ENCODE measurements around the gene GLIS1. TPM values are rescaled to one million over a fixed set of nuclear protein-coding genes. Genes with fewer than 3 reads are reported as not detected.

GLIS1 gene
- total and polyA plus RNA-seq, 5 donors from 2014 or later: not detected

DNA sequence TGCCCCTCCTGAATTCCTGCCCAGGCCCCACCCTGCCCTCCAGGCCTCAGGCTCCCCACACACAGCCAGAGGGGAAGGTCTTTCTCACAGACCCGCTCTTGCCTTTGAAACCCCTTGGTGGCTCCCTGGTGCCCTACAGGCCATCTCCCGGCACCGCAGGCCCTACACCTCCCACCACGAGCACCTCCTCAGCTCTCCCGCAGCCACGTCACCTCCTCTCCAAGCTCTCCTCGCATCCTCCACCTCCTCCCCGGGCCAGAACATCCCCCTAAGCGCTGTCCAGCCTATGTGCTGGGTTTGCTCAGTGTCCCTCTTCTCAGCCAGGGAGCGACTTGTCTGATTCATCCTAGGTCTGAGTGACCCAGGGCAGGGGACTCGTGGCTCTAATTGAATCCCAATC is 213.4 kb downstream of the GLIS1 start:
- no peak overlapping the region for H3K27ac ChIP-seq (ENCODE audit: insufficient read depth, low read length, poor library complexity, severe bottlenecking)
- Mint-ChIP-seq H3K4me3 (no peak overlapping the region), H3K9me3 (no peaks in the 10 kb centered on the region), H3K27me3 (peaks cover 4% of the 10 kb centered on the region), H3K27ac (no peak overlapping the region), H3K4me1 (no peaks in the 10 kb centered on the region), H3K36me3 (no peaks in the 10 kb centered on the region)
- DNase-seq (no peak), ATAC-seq (ENCODE audit: low read depth in 2 of 2) (no peak)
- no peak overlapping the region for H3K4me3 ChIP-seq (ENCODE audit: low read depth, low read length)
- H3K4me1 ChIP-seq (ENCODE audit: control insufficient read depth, insufficient read depth, low read length, poor library complexity, severe bottlenecking): no peaks in the 10 kb centered on the region
- no peaks in the 10 kb centered on the region for H3K9me3 ChIP-seq (ENCODE audit: control insufficient read depth in 2 of 2, low read length in 2 of 2)
- no peaks in the 10 kb centered on the region for H3K36me3 ChIP-seq (ENCODE audit: control insufficient read depth, insufficient read depth, low read length)
- no peaks in the 10 kb centered on the region for H3K27me3 ChIP-seq (ENCODE audit: control insufficient read depth, insufficient read depth, low read length)

DNA sequence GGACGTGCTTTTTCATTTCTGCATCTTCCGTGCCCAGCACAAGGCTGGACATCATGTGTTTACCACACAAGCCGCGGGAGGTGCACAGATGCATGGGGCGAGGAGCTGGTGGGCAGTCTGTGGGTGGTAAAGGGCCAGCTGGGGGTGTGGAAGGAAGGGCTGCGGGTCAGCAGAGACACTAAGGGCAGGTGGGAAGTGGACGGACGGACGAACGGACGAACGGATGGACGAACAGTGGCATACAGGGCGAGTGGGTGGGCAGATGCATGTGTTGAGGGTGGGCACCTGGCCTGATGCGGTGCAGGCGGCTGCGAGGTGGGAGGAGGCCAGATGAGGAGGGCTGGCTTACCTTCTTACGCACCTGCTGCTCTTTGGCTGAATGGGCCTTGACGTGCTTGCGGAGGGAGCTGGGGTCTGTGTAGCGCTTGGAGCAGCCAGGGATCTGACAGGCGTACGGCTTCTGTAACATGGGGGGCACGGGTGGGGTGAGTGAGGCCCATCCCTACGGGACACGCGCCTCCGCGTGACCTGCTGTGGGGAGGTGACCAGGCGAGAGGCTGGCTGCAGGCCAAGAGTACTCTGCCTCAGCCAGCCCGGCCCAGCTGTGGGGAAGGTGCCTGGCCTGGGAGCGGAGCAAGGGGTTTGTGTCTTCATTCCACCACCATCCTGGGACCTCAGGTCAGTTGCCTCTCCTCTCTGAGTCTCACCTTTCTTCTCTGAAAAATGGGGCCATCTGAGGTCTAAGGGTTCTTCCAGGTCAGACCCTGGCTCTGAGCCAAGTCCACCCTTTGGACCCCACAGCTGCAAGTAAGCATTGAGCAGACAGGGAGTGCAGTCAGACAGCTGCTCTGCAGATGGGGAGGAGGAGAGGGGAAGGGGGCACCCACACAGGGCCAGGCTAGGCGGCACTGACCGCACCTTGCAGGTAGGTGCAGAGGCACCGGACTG is 214.3 kb downstream of the GLIS1 start:
- Histone ChIP-seq H3K36me3 (ENCODE audit: control insufficient read depth, insufficient read depth, low read length) (no peaks in the 10 kb centered on the region), H3K27ac (ENCODE audit: insufficient read depth, low read length, poor library complexity, severe bottlenecking) (no peak overlapping the region), H3K4me1 (ENCODE audit: control insufficient read depth, insufficient read depth, low read length, poor library complexity, severe bottlenecking) (no peaks in the 10 kb centered on the region), H3K9me3 (ENCODE audit: control insufficient read depth in 2 of 2, low read length in 2 of 2) (no peaks in the 10 kb centered on the region), H3K27me3 (ENCODE audit: control insufficient read depth, insufficient read depth, low read length) (no peaks in the 10 kb centered on the region), H3K4me3 (ENCODE audit: low read depth, low read length) (no peak overlapping the region)
- H3K4me1 Mint-ChIP-seq: no peaks in the 10 kb centered on the region
- peaks cover 4% of the 10 kb centered on the region for H3K27me3 Mint-ChIP-seq
- no peak overlapping the region for H3K4me3 Mint-ChIP-seq
- DNase-seq (no peak), ATAC-seq (ENCODE audit: low read depth in 2 of 2) (no peak)
- H3K9me3 Mint-ChIP-seq: no peaks in the 10 kb centered on the region
- H3K36me3 Mint-ChIP-seq: no peaks in the 10 kb centered on the region
- H3K27ac Mint-ChIP-seq: no peak overlapping the region

GRCh38 chr1:53521924-53522552 is 216.9 kb downstream of the GLIS1 start:
- Mint-ChIP-seq H3K4me1 (no peaks in the 10 kb centered on the region), H3K36me3 (no peaks in the 10 kb centered on the region), H3K4me3 (no peak overlapping the region), H3K9me3 (no peaks in the 10 kb centered on the region), H3K27me3 (no peaks in the 10 kb centered on the region), H3K27ac (no peak overlapping the region)
- DNase-seq (no peak), ATAC-seq (ENCODE audit: low read depth in 2 of 2) (no peak)
- Histone ChIP-seq H3K27ac (ENCODE audit: insufficient read depth, low read length, poor library complexity, severe bottlenecking) (no peak overlapping the region), H3K4me1 (ENCODE audit: control insufficient read depth, insufficient read depth, low read length, poor library complexity, severe bottlenecking) (no peaks in the 10 kb centered on the region), H3K4me3 (ENCODE audit: low read depth, low read length) (no peak overlapping the region), H3K9me3 (ENCODE audit: control insufficient read depth in 2 of 2, low read length in 2 of 2) (no peaks in the 10 kb centered on the region), H3K27me3 (ENCODE audit: control insufficient read depth, insufficient read depth, low read length) (no peaks in the 10 kb centered on the region), H3K36me3 (ENCODE audit: control insufficient read depth, insufficient read depth, low read length) (no peaks in the 10 kb centered on the region)

GRCh38 chr1:53520481-53520880 is 218.5 kb downstream of the GLIS1 start:
- H3K9me3 Mint-ChIP-seq: no peaks in the 10 kb centered on the region
- no peak for DNase-seq
- no peak for ATAC-seq (ENCODE audit: low read depth in 2 of 2)
- H3K27me3 Mint-ChIP-seq: no peaks in the 10 kb centered on the region
- Histone ChIP-seq H3K36me3 (ENCODE audit: control insufficient read depth, insufficient read depth, low read length) (no peaks in the 10 kb centered on the region), H3K4me1 (ENCODE audit: control insufficient read depth, insufficient read depth, low read length, poor library complexity, severe bottlenecking) (no peaks in the 10 kb centered on the region), H3K9me3 (ENCODE audit: control insufficient read depth in 2 of 2, low read length in 2 of 2) (no peaks in the 10 kb centered on the region), H3K27ac (ENCODE audit: insufficient read depth, low read length, poor library complexity, severe bottlenecking) (no peak overlapping the region), H3K27me3 (ENCODE audit: control insufficient read depth, insufficient read depth, low read length) (no peaks in the 10 kb centered on the region), H3K4me3 (ENCODE audit: low read depth, low read length) (no peak overlapping the region)
- H3K27ac Mint-ChIP-seq: peak overlapping the region in 1 of 3 donors; percentile 77
- H3K4me1 Mint-ChIP-seq: no peaks in the 10 kb centered on the region
- no peaks in the 10 kb centered on the region for H3K36me3 Mint-ChIP-seq
- no peak overlapping the region for H3K4me3 Mint-ChIP-seq

GRCh38 chr1:53519421-53519820 is 219.5 kb downstream of the GLIS1 start:
- no peak for DNase-seq
- H3K4me1 Mint-ChIP-seq: no peaks in the 10 kb centered on the region

DNA sequence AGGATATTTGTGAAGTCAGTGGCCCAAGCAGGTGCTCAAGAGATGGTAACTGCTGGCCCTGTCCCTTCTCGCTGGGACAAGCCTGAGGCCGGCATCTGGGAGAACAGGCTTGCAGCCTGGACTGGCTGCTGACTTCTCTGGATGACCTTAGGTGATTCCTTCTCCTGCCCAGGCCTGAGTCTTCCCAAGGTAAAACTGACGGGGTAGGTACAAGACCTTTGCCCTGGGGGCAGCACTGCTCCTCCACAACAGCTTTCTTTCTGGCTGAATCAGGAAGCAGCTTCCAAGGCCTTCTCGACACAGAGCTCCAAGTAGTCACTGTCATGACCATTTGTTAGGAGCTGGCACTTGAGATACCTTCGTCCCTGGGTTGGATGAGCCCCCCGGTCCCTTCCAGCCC is 220.2 kb downstream of the GLIS1 start:
- Histone ChIP-seq H3K4me3 (ENCODE audit: low read depth, low read length) (no peak overlapping the region), H3K27ac (ENCODE audit: insufficient read depth, low read length, poor library complexity, severe bottlenecking) (no peak overlapping the region), H3K27me3 (ENCODE audit: control insufficient read depth, insufficient read depth, low read length) (no peaks in the 10 kb centered on the region), H3K4me1 (ENCODE audit: control insufficient read depth, insufficient read depth, low read length, poor library complexity, severe bottlenecking) (no peaks in the 10 kb centered on the region), H3K9me3 (ENCODE audit: control insufficient read depth in 2 of 2, low read length in 2 of 2) (no peaks in the 10 kb centered on the region), H3K36me3 (ENCODE audit: control insufficient read depth, insufficient read depth, low read length) (no peaks in the 10 kb centered on the region)
- Mint-ChIP-seq H3K4me1 (no peaks in the 10 kb centered on the region), H3K27ac (no peak overlapping the region), H3K27me3 (no peaks in the 10 kb centered on the region), H3K9me3 (no peaks in the 10 kb centered on the region), H3K36me3 (no peaks in the 10 kb centered on the region), H3K4me3 (no peak overlapping the region)
- DNase-seq (no peak), ATAC-seq (ENCODE audit: low read depth in 2 of 2) (no peak)

More at GRCh38 chr1:53519421-53519820, 219.5 kb downstream of the GLIS1 start:
- Histone ChIP-seq H3K27ac (ENCODE audit: insufficient read depth, low read length, poor library complexity, severe bottlenecking) (no peak overlapping the region), H3K9me3 (ENCODE audit: control insufficient read depth in 2 of 2, low read length in 2 of 2) (no peaks in the 10 kb centered on the region), H3K36me3 (ENCODE audit: control insufficient read depth, insufficient read depth, low read length) (no peaks in the 10 kb centered on the region), H3K27me3 (ENCODE audit: control insufficient read depth, insufficient read depth, low read length) (no peaks in the 10 kb centered on the region), H3K4me3 (ENCODE audit: low read depth, low read length) (no peak overlapping the region), H3K4me1 (ENCODE audit: control insufficient read depth, insufficient read depth, low read length, poor library complexity, severe bottlenecking) (no peaks in the 10 kb centered on the region)
- Mint-ChIP-seq H3K9me3 (no peaks in the 10 kb centered on the region), H3K27me3 (no peaks in the 10 kb centered on the region), H3K36me3 (no peaks in the 10 kb centered on the region), H3K27ac (no peak overlapping the region), H3K4me3 (no peak overlapping the region)
- ATAC-seq (ENCODE audit: low read depth in 2 of 2): no peak

DNA sequence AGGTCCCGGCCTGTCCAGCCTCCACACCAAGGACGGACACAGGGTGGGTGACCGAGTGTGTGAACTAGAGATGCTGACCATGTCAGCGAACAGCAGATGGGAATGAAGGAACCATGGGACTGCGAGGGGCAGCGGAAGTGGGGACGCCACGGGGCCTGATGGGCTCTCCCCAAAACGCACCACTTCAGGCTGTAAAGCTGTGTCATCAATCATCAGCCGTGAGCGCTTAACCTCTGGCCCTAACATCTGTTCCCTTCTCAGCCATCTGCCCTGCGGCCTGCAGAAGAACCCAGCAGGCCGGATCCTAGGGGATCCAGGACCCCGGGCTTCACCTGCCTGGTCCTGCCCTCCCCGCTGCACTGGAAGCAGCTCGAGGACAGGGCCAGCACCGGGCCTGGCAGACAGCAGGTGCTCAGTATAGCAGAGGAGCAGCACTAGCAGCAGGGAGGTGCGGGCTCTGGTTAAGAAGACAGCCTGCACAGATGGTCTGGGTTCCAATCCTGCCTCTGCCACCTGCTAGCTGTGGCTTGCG is 221.1 kb downstream of the GLIS1 start:
- Mint-ChIP-seq H3K27ac (no peak overlapping the region), H3K4me1 (no peaks in the 10 kb centered on the region), H3K4me3 (no peak overlapping the region), H3K9me3 (no peaks in the 10 kb centered on the region), H3K27me3 (no peaks in the 10 kb centered on the region), H3K36me3 (no peaks in the 10 kb centered on the region)
- no peaks in the 10 kb centered on the region for H3K4me1 ChIP-seq (ENCODE audit: control insufficient read depth, insufficient read depth, low read length, poor library complexity, severe bottlenecking)
- H3K27ac ChIP-seq (ENCODE audit: insufficient read depth, low read length, poor library complexity, severe bottlenecking): no peak overlapping the region
- H3K27me3 ChIP-seq (ENCODE audit: control insufficient read depth, insufficient read depth, low read length): no peaks in the 10 kb centered on the region
- ATAC-seq (ENCODE audit: low read depth in 2 of 2) (no peak), DNase-seq (no peak)
- H3K4me3 ChIP-seq (ENCODE audit: low read depth, low read length): no peak overlapping the region
- no peaks in the 10 kb centered on the region for H3K9me3 ChIP-seq (ENCODE audit: control insufficient read depth in 2 of 2, low read length in 2 of 2)
- H3K36me3 ChIP-seq (ENCODE audit: control insufficient read depth, insufficient read depth, low read length): no peaks in the 10 kb centered on the region
